Spleen (tissue), 7 donors: ENCODE data around the gene C19orf53.

ENCODE experiments used
- CTCF ChIP-seq, 11 experiments: fragments of 200-600 bp in 7 of 11; fragments of 450-650 bp in 4 of 11; sonication (generic) in 4 of 11; IDR thresholded peaks in 8 of 11; conservative IDR thresholded peaks in 3 of 11; 1 replicate in 7 of 11; 2 replicates in 4 of 11; pipeline versions ENCODE4 v1.4.0 to v1.8.0; 2016 to 2021; ENCODE audit warnings: antibody characterized with exemption in 11 of 11, inconsistent platforms in 4 of 11, mild to moderate bottlenecking in 1 of 11
- POLR2A ChIP-seq, 3 donors: fragments of 450-650 bp; IDR thresholded peaks; one replicate each; pipeline ENCODE4 v1.5.1; 2017; ENCODE audit warnings: antibody characterized with exemption in 3 of 3, mild to moderate bottlenecking in 1 of 3
- POLR2AphosphoS5 ChIP-seq, 3 donors: sonication (generic); formaldehyde crosslinking; IDR thresholded peaks; one replicate each; pipeline ENCODE4 v1.5.1; 2017; ENCODE audit warnings: antibody characterized with exemption in 3 of 3
- donor health status: DM: no; HTN: no; CAD: no; lungs with moderate emphysema.
- donor health status: DM: no; HTN: no; CAD: no.
- donor health status: DM: no; HTN: no; CAD: no.

- TF ChIP-seq CTCF (IDR thresholded peaks at IDR 0.05 in 8 of 11, conservative IDR thresholded peaks at IDR 0.05 in 3 of 11) (no peak), POLR2A (IDR thresholded peaks at IDR 0.05) (no peak), POLR2AphosphoS5 (IDR thresholded peaks at IDR 0.05) (no peak)
These were observed 16.2 kb upstream of the C19orf53 start for GRCh38 chr19:13757805-13758772.
